NCI-H1930 (cell line): ENCODE measurements around the gene GPR62.

Source experiments
- DNase-seq, 2 experiments: peaks; one replicate each; lab custom pipeline; 2025; lab: John Stamatoyannopoulos, UW

Gene GPR62

GRCh38 chr3:51938780-51939425 lies 16.3 kb upstream of the GPR62 start:
- no peak for DNase-seq

- DNase-seq, result no peak
Measured at GRCh38 chr3:51940648-51941462, 14.3 kb upstream of the GPR62 start.

DNA sequence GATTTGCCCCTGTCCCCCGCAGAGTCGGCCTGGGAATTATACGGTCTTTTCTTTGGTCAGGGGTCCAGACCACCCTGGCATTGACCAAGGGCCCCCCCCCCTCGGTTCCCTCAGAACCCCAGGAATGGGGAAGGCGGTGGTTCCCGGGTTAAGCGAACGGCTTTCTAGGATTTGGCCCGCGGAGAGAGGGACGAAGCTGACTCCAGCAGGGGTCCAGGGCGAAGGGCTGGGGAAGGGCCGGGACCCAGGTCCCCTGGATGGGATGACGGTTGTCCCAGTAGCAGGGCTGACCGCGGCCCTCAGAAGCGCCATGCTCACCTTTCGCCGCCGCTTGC lies 13.8 kb upstream of the GPR62 start:
- DNase-seq, result no peak

GRCh38 chr3:51941798-51942602 lies 13.2 kb upstream of the GPR62 start, which contains the start of the genes PARP3 and RRP9:
TSS of gene PARP3 (plus strand) at chr3:51942363. CDS start at chr3:51943356, 993 bp downstream.
TSS of gene RRP9 (minus strand) at chr3:51941904. CDS start at chr3:51941867, 37 bp downstream.
- peak; percentile 97 to 98 for DNase-seq

GRCh38 chr3:51942603-51943450 lies 12.4 kb upstream of the GPR62 start:
- DNase-seq, result no peak

GRCh38 chr3:51943451-51944391 lies 11.5 kb upstream of the GPR62 start:
- DNase-seq, result no peak

GRCh38 chr3:51944451-51945021 lies 10.6 kb upstream of the GPR62 start:
- DNase-seq, result no peak

DNA sequence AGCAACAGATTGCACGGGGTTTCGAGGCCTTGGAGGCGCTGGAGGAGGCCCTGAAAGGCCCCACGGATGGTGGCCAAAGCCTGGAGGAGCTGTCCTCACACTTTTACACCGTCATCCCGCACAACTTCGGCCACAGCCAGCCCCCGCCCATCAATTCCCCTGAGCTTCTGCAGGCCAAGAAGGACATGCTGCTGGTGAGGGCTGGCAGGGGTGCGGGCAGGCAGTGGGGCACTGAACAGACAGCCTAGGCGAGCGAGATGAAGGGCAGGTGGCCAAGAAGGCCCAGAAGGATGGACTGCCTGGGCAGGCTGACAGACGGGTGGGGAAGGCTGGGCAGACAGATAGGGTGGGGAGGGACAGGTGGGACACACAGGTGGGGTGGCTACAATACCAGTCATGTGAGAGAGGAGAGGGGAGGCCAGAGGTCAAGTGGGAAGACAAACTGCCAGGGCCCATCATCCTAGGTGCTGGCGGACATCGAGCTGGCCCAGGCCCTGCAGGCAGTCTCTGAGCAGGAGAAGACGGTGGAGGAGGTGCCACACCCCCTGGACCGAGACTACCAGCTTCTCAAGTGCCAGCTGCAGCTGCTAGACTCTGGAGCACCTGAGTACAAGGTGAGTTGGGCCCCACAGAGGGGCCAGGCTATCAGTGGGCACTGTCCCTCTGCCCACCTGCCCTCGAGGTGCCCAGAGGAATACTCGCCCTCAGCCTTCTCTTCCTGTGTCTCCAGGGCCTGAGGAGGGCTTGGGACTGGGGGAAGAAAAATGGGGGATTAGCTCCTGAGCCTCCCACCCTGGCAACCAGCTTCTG lies 9.9 kb upstream of the GPR62 start:
- DNase-seq, result no peak

GRCh38 chr3:51945926-51946705 lies 9.1 kb upstream of the GPR62 start:
- DNase-seq, result no peak

DNA sequence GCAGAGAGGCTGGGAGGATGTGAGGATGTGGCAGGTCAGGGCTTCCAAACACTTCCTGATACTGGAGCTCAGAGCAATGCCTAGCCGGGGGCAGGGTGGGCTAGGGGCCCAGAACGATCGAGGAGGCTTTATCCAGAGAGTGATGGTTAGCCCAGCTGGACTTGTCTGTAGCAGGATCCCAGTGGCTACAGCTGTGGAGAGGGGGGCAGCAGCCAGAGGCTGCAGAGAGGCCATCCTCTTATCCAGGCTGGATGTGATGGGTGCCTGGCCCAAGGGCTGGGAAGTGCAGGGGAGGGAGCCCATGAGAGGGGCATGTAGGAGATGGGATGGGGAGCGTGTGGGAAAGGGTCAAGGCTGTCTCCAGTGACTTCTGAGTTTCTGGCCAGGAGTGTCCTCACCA lies 8.4 kb upstream of the GPR62 start:
- DNase-seq, result no peak

GRCh38 chr3:51947215-51947900 lies 7.8 kb upstream of the GPR62 start:
- no peak for DNase-seq

GRCh38 chr3:51948016-51948580 lies 7.1 kb upstream of the GPR62 start:
- no peak for DNase-seq

- DNase-seq, result no peak
Measured at GRCh38 chr3:51949121-51949520, 6.1 kb upstream of the GPR62 start.

DNA sequence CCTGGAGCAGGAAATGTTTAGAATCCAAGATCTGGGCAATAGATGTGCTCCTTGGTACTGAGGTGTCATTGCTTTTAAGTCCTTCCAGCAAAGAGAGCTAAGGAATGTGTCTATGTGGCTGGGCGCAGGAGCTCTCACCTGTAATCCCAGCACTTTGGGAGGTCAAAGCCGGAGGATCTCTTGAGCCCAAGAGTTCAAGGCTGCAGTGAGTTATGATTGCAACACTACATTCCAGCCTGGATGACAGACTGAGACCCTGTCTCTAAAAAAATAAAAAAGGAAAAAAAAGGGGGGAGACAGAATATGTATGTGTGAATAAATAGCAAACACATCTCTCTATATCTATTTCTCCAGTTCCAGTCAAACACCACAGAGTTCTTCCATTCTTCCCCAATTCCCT lies 4.3 kb upstream of the GPR62 start:
- no peak for DNase-seq

- DNase-seq, result no peak
Measured at GRCh38 chr3:51953445-51953844, 1.7 kb upstream of the GPR62 start.

DNA sequence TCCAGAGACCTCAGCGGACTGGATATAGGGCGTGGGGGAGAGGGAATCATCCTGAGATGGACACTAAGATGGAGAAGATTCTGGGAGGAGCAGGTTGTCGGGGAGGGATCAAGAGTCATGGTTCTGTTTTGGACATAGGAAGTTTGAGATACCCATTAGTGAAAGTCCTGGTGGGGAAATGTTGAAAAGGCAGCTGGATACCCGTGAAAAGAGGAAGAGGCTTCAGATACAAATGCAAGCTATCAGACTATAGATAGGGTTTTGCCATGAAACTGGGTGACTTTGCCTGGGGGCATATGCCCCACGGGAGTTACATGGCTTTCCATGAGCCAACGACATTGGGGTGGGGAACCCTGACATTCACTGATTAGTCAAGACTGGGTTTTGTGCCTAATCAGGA lies 1.1 kb upstream of the GPR62 start:
- no peak for DNase-seq

GRCh38 chr3:51954713-51955112 lies 468 bp upstream of the GPR62 start:
- DNase-seq, result no peak
